HepG2 (cell line): ENCODE measurements around the gene HNRNPA1L2. TPM values are rescaled to one million over a fixed set of nuclear protein-coding genes. Genes with fewer than 3 reads are reported as not detected.

Experiments used
- ARID3A ChIP-seq: IDR thresholded peaks from 2 replicates; pipeline ENCODE4 v1.6.1; 2012; ENCODE audit warnings: low read depth, low read length, improper control_type of control experiment
- ARNT ChIP-seq: fragments of 450-650 bp; IDR thresholded peaks from 2 replicates; pipeline ENCODE4 v1.6.1; 2017
- ARNTL ChIP-seq: sonication (generic); formaldehyde crosslinking; IDR thresholded peaks from 2 replicates; pipeline ENCODE4 v1.4.0; 2020; ENCODE audit warnings: mild to moderate bottlenecking, missing genetic modification reagents
- CSRNP2 ChIP-seq: sonication (generic); formaldehyde crosslinking; conservative IDR thresholded peaks from 2 replicates; pipeline ENCODE4 v1.8.0; 2022; ENCODE audit warnings: low read depth, missing genetic modification reagents
- FOXC1 ChIP-seq: sonication (generic); formaldehyde crosslinking; IDR thresholded peaks from 2 replicates; pipeline ENCODE4 v1.8.0; 2022; ENCODE audit warnings: mild to moderate bottlenecking, missing genetic modification reagents, borderline replicate concordance
- HNRNPL ChIP-seq: fragments of 200-400 bp; formaldehyde crosslinking; IDR thresholded peaks from 2 replicates; pipeline ENCODE4 v1.6.1; 2017; ENCODE audit warnings: mild to moderate bottlenecking, low read depth, low read length
- KMT2B ChIP-seq: IDR thresholded peaks from 2 replicates; pipeline ENCODE4 v1.6.1; 2016; ENCODE audit warnings: missing genetic modification reagents, missing compliant biosample characterization
- MAX ChIP-seq: IDR thresholded peaks from 2 replicates; pipeline ENCODE4 v1.6.1; 2012; ENCODE audit warnings: inconsistent platforms
- MAZ ChIP-seq, 2 experiments: sonication (generic) in 1 of 2; formaldehyde crosslinking in 1 of 2; IDR thresholded peaks; 2 replicates each; pipeline versions ENCODE4 v1.5.0 to v1.6.1; 2012 to 2020; ENCODE audit warnings: low read depth in 2 of 2, mild to moderate bottlenecking in 2 of 2, borderline replicate concordance in 1 of 2, improper control_type of control experiment in 1 of 2, low read length in 1 of 2, missing genetic modification reagents in 1 of 2, moderate library complexity in 1 of 2
- MTERF4 ChIP-seq: sonication (generic); formaldehyde crosslinking; IDR thresholded peaks from 2 replicates; pipeline ENCODE4 v1.8.0; 2023; ENCODE audit warnings: mild to moderate bottlenecking, missing genetic modification reagents
- MTF1 ChIP-seq: sonication (generic); formaldehyde crosslinking; IDR thresholded peaks from 2 replicates; pipeline ENCODE4 v1.5.0; 2020; ENCODE audit warnings: missing genetic modification reagents
- NCOA2 ChIP-seq: sonication (generic); formaldehyde crosslinking; IDR thresholded peaks from 2 replicates; pipeline ENCODE4 v1.8.0; 2022; ENCODE audit warnings: inconsistent platforms
- SOX6 ChIP-seq, 2 experiments: fragments of 450-650 bp in 1 of 2; sonication (generic) in 1 of 2; formaldehyde crosslinking in 1 of 2; IDR thresholded peaks; 2 replicates each; pipeline versions ENCODE4 v1.4.0 to v1.6.1; 2017 to 2020; ENCODE audit warnings: antibody characterized with exemption in 1 of 2, mild to moderate bottlenecking in 1 of 2, missing genetic modification reagents in 1 of 2
- THAP11 ChIP-seq: IDR thresholded peaks from 2 replicates; pipeline ENCODE4 v1.6.1; 2016; ENCODE audit warnings: missing biosample characterization, missing genetic modification reagents
- YEATS2 ChIP-seq: sonication (generic); formaldehyde crosslinking; IDR thresholded peaks from 2 replicates; pipeline ENCODE4 v1.4.0; 2020; ENCODE audit warnings: missing genetic modification reagents, borderline replicate concordance
- ZBED4 ChIP-seq: sonication (generic); formaldehyde crosslinking; IDR thresholded peaks from 2 replicates; pipeline ENCODE4 v1.4.0; 2020; ENCODE audit warnings: missing genetic modification reagents, borderline replicate concordance
- ZNF138 ChIP-seq: sonication (generic); formaldehyde crosslinking; IDR thresholded peaks from 2 replicates; pipeline ENCODE4 v1.5.0; 2020; ENCODE audit warnings: mild to moderate bottlenecking, low read depth, missing genetic modification reagents
- ZNF564 ChIP-seq: sonication (generic); formaldehyde crosslinking; IDR thresholded peaks from 2 replicates; pipeline ENCODE4 v1.8.1; 2023; ENCODE audit warnings: mild to moderate bottlenecking, missing genetic modification reagents
- ZNF75D ChIP-seq: sonication (generic); formaldehyde crosslinking; IDR thresholded peaks from 2 replicates; pipeline ENCODE4 v1.8.1; 2023; ENCODE audit warnings: missing genetic modification reagents, mild to moderate bottlenecking, borderline replicate concordance
- polyA plus RNA-seq, 8 experiments: library from polyadenylated mRNA; depleted of rRNA in 3 of 8; stranded (reverse) in 7 of 8; unstranded in 1 of 8; fragments of >200 nt; fragmentation: Illumina TruSeq in 4 of 8; extraction: Trizol in 4 of 8; gene quantifications; 2 replicates each; pipeline versions ENCODE4 v1.2.1 to v1.2.3, GENCODE V29; 2011 to 2016; ENCODE audit warnings: low read depth in 4 of 8, missing spikeins in 1 of 8, mixed read lengths in 1 of 8; ENCODE audit not compliant: insufficient read depth in 1 of 8
- total RNA-seq, 5 experiments: library from RNA; depleted of rRNA; stranded (reverse); fragments of >200 nt; fragmentation: Illumina TruSeq; extraction: Trizol; gene quantifications; 2 replicates each; pipeline ENCODE4 v1.2.3, GENCODE V29; 2016; ENCODE audit warnings: low read depth in 1 of 5

HNRNPA1L2 gene
- total and polyA plus RNA-seq, 2 of the 13 experiments (the other 11 are each of a cell fraction or from before 2014, with no cell fraction given): 3.6 to 7.1 TPM

- peak; percentile 96 for TF ChIP-seq KMT2B
- TF ChIP-seq ZNF138 (CRISPR knock-in tag): no peak
- TF ChIP-seq THAP11: peak; percentile 95
- peak; percentile 51 for TF ChIP-seq NCOA2 (CRISPR knock-in tag)
- no peak for TF ChIP-seq ARID3A
- 0 out of 2 replicates have a peak, but pooled peaks have one; percentile 42 for TF ChIP-seq MTERF4 (CRISPR knock-in tag)
- TF ChIP-seq MAX: peak; percentile 75
- TF ChIP-seq ARNT: no peak
- TF ChIP-seq HNRNPL: no peak
- peak; percentile 92 for TF ChIP-seq YEATS2 (CRISPR knock-in tag)
- no peak for TF ChIP-seq SOX6 (IDR thresholded peaks at IDR 0.05)
- TF ChIP-seq SOX6 (CRISPR knock-in tag; IDR thresholded peaks at IDR 0.05): peak; percentile 66; the same call in 1 of the 2 replicates
- 0 out of 2 replicates have a peak, but pooled peaks have one; percentile 42 for TF ChIP-seq ZNF564
- TF ChIP-seq MAZ (IDR thresholded peaks at IDR 0.05; ENCODE audit: borderline replicate concordance, low read depth, low read length): peak; percentile 64; the same call in 1 of the 2 replicates
- peak; percentile 71 for TF ChIP-seq MAZ (CRISPR knock-in tag; IDR thresholded peaks at IDR 0.05; ENCODE audit: low read depth)
- TF ChIP-seq ARNTL (CRISPR knock-in tag): peak; percentile 44; the same call in 1 of the 2 replicates
- TF ChIP-seq CSRNP2 (CRISPR knock-in tag): no peak
- TF ChIP-seq ZNF75D (CRISPR knock-in tag): no peak
- TF ChIP-seq MTF1 (CRISPR knock-in tag): no peak
- TF ChIP-seq FOXC1 (CRISPR knock-in tag): peak; percentile 85; the same call in 1 of the 2 replicates
- peak; percentile 68 for TF ChIP-seq ZBED4 (CRISPR knock-in tag)
Measured at GRCh38 chr13:52617070-52618060, 24.9 kb upstream of the HNRNPA1L2 start (continued).
